Middle frontal gyrus (tissue), 1 donor: Measurements from ENCODE around the gene PAPLN.
"Not testable (repeated sequence)": the region's sequence is repeated elsewhere in the genome, so short reads cannot be mapped to it uniquely, and the experiment has no call there.

Source experiments
- DNase-seq: peaks from one replicate; pipeline ENCODE4 v3.0.0-alpha.2; 2015; ENCODE audit warnings: low spot score; ENCODE audit errors: extremely low spot score

PAPLN gene, protein sequence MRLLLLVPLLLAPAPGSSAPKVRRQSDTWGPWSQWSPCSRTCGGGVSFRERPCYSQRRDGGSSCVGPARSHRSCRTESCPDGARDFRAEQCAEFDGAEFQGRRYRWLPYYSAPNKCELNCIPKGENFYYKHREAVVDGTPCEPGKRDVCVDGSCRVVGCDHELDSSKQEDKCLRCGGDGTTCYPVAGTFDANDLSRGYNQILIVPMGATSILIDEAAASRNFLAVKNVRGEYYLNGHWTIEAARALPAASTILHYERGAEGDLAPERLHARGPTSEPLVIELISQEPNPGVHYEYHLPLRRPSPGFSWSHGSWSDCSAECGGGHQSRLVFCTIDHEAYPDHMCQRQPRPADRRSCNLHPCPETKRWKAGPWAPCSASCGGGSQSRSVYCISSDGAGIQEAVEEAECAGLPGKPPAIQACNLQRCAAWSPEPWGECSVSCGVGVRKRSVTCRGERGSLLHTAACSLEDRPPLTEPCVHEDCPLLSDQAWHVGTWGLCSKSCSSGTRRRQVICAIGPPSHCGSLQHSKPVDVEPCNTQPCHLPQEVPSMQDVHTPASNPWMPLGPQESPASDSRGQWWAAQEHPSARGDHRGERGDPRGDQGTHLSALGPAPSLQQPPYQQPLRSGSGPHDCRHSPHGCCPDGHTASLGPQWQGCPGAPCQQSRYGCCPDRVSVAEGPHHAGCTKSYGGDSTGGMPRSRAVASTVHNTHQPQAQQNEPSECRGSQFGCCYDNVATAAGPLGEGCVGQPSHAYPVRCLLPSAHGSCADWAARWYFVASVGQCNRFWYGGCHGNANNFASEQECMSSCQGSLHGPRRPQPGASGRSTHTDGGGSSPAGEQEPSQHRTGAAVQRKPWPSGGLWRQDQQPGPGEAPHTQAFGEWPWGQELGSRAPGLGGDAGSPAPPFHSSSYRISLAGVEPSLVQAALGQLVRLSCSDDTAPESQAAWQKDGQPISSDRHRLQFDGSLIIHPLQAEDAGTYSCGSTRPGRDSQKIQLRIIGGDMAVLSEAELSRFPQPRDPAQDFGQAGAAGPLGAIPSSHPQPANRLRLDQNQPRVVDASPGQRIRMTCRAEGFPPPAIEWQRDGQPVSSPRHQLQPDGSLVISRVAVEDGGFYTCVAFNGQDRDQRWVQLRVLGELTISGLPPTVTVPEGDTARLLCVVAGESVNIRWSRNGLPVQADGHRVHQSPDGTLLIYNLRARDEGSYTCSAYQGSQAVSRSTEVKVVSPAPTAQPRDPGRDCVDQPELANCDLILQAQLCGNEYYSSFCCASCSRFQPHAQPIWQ

DNA sequence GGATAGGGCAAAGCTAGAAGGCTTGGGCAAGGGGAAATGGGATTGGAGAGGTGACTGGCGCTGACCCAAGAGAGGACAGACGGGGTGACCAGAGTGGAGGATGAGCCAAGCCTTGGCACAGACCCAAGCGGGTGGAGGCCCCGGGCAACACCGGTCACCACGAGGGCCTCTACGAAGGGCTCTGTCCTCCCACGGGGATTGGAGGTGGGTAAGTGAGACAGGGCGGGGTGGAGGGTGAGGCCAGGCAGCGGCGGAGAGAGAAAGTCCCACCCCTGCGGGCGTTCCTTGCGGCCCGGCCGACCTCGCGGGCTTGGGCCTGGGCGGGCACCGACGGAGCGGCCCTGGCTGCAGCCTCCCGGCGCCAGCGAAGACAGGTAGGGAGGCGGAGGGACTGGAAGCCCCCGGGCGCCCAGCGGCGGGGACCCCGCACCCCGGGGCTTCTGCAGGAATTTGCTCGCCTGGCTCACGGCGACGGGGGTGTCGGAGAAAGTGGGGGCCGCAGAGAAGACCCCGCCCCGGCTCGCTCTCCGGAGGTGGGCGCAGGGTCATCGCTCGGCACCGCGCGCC, at the start of gene PAPLN:
TSS of gene PAPLN (plus strand) at position 288 of the 567 bp plus-strand sequence. CDS start 2,273 bp downstream, outside the sequence.
- no peak for DNase-seq

DNA sequence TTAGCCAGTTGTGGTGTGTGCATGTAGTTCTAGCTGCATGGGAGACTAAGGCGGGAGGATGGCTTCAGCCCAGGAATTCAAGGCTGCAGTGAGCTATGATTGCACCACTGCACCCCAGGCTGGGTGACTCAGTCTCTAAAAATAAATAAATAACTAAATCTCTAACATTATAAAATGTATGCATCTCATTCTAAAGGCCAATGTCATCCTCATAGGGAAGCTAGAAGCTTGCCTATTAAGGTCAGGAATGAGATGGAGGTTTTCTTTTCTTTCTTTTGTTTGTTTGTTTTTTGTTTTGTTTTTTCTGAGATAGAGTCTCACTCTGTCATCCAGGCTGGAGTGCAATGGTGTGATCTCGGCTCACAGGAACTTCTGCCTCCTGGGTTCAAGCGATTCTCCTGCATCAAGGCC, 48.8 kb upstream of the PAPLN start:
- no peak for DNase-seq

DNA sequence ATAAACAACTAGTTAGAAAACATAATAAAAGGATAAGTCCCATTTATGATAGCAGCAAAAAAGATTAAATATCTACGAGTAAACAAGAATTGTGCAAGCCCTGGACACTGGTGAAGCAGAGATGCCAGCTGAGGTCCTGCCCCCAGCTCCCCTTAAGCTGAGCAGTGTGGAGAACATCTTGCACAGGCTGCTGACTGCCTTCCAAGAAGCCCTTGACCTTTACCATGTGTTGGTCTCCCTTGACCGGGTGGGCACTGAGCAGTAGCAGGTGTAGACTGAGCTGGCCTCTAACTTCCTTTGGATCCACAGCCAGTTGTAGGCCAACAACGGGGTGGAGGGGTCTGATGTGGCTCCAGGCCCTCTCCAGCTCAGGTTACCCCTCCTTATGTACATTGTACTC, 47.7 kb upstream of the PAPLN start:
- DNase-seq = no peak

DNA sequence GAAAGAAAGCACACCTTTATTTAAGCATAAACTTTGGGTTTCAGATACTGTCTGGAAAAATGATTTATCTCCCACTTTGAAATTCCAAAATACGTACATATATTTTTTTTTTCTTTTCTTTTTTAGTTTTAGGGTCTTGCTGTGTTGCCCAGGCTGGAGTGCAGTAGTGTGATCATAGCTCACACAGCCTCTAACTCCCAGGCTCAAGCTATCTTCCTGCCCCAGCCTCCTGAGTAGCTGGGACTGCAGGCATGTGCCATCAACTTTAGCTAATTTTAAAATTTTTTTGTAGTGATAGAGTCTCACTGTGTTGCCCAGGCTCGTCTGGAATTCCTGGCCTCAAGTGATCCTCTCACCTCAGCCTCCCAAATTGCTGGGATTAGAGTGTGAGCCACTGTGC, 45.9 kb upstream of the PAPLN start:
- DNase-seq = no peak

DNA sequence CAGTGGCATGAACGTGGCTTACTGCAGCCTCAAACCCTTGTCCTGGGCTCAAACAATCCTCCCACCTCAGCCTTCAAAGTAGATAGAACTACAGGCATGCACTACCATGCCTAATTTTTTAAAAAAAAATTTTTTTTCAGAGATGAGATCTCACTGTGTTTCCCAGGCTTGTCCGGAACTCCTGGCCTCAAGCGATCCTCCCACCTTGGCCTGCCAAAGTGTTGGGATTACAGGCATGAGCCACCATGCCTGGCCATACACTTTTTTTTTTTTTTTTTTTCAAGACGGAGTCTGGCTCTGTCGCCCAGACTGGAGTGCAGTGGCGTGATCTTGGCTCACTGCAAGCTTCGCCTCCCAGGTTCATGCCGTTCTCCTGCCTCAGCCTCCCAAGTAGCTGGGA, 43.0 kb upstream of the PAPLN start:
- not testable (repeated sequence) for DNase-seq

DNA sequence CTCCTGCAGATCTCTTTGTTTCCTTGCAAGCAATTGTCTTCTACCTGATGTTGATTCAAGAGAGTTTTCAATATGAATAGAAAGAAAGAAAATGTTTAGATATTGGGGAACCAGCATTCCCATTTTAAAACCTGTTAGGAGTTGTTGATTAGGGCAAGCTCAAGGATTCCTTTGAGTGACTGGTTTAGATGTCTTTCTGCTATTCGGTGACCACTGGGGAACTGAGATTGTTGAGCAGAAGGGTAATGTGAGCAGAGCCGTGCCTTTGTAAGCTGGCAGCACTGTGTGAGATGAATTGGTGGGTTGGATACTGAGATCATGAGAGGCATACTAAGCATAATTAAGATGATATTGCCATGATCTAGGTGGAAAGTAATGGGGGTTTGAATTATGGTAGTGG, 39.1 kb upstream of the PAPLN start:
- DNase-seq = no peak

DNA sequence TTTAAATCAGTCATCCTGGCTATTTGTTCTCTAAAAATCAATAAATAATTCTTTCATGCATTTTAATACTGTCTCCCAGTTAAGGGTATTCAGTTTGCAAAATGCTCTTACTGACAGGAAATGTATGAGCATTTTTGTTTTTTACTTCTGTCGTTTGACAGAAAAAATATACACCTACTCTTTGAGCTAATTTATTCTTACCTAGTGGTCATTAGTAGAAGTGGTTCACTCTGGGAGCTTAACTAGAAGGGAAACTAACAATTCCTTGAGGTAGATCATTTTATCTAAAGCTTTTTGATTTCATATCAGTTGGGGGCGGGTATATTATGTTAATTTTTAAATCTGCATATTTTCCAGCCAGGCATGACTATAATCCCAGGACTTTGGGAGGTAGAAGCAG, 33.8 kb upstream of the PAPLN start:
- DNase-seq = no peak

DNA sequence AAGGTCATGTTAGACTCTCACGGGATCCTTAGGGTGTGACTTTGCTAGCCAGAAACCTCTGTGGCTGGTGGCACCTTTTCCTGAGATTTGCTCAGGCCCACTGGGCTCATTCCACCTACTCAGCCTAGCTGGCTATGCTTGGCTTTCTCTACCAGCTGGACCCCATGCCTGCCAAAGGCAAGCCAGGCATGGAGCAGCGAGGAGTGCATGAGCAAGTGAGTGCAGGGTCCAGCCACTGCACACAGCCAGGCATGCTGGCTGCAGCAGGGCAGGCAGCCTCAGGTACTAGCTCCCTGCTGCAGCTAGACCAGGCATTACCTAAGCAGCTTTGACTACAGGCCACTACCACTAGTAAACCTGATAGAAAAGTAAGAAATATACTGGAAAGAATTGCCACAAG, 29.7 kb upstream of the PAPLN start:
- DNase-seq = no peak

DNA sequence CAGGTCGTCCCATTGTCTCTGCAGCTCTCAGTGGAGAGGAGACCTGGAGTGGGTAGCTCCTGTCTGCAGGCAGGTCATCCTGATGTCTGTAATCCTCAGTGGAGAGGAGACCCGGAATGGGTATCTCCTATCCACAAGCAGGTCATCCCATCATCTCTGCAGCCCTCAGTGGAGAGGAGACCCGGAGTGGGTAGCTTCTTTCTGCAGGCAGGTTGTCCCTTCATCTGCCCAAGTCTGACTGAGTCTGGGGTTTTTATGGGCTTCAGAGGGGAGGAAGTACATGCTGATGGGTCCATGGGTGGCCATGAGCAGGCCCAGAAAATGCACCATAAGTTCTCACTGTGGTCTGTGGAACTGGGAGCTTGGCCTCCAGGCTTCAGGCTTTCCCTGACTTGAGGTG, 28.9 kb upstream of the PAPLN start:
- no peak for DNase-seq

DNA sequence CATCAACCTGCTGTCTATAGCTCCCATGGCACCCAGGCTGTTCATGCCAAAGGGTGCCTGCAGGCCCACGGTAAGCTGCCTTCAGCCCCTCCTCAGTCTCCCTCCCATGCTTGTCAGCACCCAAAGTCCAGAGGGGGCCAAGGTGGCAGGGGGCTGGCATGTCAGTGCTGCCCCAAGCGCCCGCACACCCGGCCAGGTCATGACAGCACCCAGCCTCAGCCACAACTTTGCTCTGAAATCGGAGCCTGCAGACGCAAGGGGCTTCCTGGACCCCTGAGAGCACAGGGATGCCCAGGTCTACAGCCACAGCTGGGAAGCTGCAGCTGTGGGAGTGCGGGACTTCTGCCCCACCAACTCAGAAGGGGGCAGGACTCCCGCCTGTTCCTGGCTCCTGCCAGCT, 28.5 kb upstream of the PAPLN start:
- no peak for DNase-seq

DNA sequence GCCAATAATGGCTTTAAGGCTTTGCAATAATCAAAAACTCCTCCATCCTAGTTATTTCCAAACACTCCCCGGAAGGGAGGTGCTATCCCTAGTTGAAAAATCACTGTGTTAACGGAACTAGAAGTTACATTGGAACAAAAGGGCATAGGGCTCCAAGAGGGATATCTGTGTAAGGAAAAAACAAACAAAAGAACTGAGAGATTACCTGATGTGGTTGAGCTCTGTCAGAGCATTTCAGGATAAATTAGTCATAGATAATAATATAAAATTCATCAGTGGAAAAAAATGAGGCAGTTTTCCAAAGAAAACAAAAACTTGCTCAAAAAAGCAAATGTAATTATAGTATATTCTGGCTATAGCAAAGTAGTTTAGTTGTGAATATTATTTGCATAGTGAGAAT, 27.4 kb upstream of the PAPLN start:
- no peak for DNase-seq

DNA sequence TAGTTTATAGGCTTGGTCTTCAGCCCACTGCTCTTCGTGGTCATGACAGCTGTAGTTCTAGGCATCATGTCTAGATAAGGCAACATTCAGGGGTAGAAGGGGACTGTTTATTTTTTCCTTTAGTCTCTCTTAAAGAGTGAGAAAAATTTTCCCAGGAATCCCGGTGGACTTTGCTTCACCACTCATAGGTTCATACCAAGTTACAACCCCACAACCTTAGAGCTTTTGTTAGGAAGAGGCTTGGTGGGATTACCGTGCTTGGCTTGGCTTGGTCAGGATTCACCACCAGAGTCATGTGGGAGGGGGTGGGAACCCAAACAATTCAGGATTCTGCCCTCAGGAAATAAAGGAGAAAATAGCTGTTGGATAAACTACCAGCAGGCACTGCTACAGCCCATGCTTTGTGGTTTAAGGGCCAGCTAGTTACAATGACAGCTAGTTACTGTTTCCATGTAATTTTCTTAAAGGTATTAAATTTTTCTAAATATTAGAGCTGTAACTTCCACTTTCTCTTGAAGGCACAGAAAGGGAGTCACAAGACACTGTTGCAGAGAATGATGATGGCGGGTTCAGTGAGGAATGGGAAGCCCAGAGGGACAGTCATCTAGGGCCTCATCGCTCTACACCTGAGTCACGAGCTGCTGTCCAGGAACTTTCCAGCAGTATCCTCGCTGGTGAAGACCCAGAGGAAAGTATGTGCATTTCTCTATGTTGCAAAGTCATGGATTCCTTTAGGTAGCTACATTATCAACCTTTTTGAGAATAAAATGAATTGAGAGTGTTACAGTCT, 25.9 kb upstream of the PAPLN start:
- no peak for DNase-seq

DNA sequence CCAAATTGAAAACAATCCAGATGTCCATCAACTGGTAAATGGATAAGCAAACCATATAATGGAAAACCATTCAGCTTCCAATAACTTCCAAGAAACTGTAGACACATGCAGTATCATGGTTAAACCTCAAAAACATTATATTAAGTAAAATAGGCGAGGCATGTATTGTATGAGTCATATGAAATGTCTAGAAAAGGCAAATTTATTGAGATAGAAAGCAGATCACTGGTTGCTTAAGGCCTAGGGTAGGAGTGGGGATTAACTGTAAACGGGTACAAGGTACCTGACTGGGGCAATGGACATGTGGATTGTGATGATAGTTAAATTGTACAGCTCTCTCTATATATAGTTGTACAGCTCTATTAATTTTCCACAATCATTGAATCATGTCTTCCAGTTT, 21.3 kb upstream of the PAPLN start:
- no peak for DNase-seq

DNA sequence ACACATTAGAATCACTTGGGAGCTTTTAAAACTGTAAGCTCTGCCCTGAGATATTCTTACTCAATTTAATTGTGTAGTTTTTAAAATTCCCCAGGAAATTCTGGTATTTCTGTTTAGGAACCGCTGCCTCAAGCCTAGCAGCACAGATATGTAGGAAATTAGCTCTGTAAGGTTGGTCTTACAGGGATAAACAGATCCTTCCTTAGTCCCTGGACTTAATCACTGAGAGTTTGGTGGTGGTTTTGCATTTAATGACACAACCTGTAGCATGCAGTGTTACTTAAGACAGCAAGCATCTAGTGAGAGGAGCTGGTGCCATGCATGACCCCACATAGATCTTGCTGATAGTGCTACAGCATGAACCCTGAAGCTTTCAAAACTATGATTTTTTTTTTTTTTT, 19.9 kb upstream of the PAPLN start:
- no peak for DNase-seq

DNA sequence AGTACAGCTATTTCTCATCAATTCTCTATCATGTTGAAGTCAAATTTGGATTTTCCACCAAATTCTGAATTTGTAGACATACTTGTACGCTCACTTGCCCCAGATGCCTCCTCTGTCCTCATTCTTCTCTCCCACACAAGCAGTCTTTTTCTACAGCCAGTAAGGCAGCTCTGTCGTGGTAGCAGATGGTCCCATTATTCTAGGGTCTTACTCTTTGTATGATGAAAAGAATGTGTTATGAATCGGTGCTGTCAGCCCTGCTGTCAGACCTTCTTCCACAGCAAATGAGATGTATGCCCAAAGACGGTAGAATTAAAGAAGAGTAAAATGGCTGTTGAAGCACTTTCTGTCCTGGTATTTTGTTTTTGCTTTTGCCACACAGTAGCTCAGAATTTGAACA, 17.2 kb upstream of the PAPLN start:
- no peak for DNase-seq

DNA sequence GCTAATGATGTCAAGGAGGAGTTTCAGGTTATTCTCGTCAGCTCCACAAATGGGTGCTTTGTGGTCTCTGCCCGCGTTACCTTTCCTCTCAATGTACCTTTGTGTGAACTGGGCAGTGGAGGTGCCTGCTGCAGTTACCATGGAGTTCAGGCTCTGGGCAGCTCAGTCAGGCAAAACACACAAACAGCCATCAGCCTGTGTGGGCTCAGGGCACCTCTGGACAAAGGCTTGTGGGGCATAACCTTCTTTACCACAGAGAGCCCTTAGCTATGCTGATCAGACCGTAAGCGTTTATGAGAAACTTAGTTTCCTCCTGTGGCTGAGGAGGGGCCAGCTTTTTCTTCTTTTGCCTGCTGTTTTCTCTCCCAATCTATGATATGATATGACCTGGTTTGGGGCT, 16.7 kb upstream of the PAPLN start:
- DNase-seq = no peak

DNA sequence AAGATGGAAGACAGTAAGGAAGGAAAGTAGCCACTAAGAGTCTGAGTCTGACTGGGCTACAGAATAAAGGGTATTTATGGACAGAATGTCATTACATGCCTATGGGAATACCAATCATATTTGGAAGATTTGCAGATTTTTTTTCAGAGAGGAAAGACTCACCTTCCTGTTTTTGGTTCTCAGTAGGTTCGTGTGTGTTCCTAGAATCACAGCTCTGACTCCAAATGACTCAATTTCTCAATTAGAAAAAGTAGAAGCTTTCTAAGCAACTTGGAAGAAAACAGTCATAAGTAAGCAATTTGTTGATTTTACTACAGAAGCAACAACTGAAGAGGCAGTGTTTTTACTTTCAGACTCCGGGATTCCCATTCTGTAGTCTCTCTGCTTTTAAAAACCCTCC, 15.4 kb upstream of the PAPLN start:
- no peak for DNase-seq

DNA sequence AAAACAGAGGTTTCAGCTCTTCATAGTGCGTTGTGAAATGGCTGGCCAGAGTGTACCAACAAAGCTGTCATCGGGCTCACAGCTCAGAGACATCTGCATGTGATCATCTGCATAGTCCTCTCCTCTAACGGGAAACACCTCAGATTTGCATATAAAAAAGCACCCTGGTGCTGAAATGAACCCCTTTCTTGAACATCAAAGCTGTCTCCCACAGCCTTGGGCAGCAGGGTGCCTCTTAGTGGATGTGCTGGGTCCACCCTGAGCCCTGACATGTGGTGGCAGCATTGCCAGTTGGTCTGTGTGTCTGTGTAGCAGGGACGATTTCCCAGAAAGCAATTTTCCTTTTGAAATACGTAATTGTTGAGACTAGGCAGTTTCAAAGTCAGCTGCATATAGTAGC, 14.3 kb upstream of the PAPLN start:
- no peak for DNase-seq

DNA sequence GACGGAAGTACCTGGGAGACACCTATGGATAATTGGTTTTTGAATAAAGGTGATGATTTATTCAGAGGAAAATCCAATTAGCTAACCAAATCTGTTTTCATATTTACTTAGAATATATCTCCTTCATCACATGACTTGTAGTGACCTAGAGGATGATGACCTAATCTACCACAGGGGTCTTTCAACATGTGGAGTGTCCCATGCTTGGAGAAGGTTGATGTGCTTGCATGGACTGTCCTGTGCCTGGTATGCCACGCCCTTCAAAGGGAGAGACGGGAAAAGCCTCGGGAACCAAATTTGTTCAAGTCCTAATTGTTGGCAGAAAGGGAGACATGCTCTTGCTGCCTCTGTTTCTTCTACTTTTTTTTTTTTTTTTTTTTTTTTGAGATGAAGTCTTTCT, 11.8 kb upstream of the PAPLN start:
- no peak for DNase-seq
